Stimulated activated CD8-positive, alpha-beta memory T cell treated with anti-CD3 and anti-CD28 coated beads, Interleukin-4, amount 100 ng/mL, for 1 hour (primary cell): ENCODE measurements around the gene FBXL19.
"Not testable (repeated sequence)": the region's sequence is repeated elsewhere in the genome, so short reads cannot be mapped to it uniquely, and the experiment has no call there.

ENCODE experiments used
- DNase-seq, 2 donors: peaks; one replicate each; pipeline ENCODE4 v3.0.0-alpha.2; 2020; ENCODE audit warnings: low read depth in 2 of 2, low spot score in 1 of 2

The FBXL19 gene

DNA sequence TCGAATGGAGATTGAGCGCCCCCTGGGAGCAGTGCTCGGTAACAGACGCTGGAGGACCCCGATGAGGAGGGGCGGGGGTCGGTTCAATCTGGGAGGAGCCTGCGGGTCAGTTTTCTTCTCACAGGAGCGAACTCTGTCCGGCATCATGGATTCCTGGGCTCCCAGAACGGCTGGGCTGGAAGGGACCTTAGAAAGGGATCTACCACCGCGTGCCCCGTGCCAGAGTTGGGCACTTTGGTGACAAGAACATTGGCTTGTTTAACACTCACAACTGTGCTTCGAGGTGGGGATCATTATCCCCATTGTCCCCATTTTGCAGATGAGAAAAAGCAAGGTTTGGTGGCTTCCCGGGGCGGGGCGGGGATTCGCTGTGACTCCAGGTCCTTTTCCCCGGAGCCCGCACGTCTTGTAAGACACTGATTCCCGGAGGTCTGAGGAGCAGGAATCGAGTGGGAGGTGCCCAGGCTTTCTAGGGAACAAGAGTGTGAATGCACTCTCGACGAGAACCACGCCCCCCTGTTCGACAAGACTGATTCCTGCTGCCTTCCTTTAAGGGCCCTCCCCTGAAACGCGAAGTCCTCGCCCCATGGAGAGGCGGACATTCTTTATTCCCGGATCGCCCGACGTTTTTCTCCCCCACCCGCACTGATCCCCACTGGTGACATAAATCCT lies 1.5 kb upstream of the FBXL19 start:
- DNase-seq: peak; percentile 78 to 80

DNA sequence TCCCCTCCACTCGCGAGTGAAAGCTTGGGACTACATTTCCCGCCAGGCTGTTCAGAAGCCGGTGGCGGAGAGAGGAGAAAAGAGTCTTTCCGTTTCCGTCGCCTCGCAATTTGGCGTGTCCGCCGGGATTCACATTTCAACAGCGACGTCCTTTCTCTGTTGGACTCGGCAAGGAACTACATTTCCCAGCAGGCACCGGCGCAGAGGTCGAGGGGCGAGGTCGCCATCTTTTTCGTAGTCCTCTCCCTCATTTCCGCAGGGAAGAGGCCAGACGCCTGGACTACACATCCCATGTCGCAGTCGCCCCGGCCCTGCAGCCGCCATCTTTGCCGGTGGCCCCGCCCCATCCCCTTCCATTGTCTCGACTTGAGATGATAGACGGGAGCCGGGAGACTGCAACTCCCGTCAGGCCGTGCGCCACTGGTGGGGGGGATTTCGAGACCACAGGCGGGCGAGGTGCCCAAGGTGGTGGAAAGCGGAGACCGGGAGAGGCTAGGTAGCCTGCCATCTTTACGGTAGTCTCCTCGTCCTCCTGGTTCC lies 882 bp upstream of the FBXL19 start:
- peak; percentile 99 for DNase-seq

DNA sequence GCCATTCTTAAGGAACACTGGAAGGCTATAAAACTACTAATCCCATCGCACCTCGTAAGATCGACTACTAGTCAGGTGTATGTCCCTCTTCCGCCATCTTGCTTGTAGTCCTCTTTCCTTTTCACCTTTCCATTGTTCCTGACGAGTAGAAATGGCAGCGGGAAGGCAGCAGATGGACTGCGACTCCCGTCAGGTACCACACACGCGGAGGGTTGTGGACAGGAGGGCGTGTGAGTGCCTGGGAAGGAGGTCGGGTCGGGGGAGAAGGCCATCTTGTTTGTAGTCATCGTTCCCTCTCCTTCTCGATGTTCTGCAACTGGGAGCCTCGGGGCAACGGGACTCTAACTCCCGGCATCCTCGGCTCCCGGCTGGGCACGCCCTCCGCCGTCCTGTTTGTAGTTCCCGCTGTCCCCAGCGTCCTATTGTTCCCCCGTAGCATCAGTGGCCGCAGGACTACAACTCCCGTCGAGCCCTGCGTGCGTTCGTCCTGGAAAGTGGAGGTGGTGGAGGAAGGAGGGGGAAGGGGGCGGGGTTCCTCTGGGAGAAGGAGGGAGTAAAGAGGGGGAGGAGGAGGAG lies 324 bp upstream of the FBXL19 start:
- peak; percentile 79 to 90 for DNase-seq

- no peak for DNase-seq
Measured at GRCh38 chr16:30924076-30924912, 922 bp downstream of the FBXL19 start.

DNA sequence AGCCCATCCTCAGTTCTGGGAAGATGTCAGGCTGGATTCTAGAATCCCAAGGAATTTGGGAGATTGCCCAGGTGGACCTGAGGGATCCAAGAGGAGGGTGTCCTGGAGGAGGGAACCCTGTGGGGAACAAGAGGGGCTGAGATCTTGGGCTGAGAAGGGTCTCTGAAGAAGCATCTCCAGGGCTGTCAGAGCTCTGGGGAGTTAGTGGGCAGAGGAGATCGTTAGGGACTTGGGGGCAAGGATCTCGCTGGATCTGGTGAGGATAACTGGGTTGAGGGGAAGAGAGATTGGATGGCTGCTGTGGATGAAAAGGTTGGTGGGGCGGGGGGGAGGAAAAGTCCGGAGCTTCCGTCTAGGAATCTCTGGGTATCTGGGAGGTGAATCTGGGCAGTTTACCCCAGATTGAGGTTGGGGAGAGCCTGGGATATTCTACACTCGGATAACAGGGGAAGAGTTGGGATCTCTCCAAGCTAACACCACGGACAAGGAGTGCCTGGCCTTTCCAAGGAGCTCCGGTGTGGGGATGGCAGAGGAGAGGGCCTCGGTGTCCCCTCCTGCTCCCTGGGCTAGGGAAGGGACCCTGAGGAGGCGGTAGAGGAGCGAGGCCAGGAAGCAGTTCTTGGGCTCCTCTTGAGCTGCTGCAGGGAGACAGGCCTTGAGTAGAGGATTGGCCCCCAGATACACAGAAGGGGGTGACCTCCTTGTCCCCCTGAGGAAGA lies 1.7 kb downstream of the FBXL19 start:
- no peak for DNase-seq

DNA sequence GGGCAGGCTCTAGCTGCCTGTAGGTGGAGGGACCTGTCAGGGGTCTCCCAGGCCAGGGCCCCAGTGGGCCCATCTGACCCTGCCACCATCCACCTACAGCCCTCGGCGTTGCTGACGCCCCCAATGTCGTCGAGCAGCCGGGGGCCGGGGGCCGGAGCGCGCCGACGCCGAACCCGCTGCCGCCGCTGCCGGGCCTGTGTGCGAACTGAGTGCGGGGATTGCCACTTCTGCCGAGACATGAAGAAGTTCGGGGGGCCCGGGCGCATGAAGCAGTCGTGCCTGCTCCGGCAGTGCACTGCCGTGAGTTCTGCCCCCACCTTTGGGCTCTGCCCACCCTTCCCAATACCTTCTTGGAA lies 2.2 kb downstream of the FBXL19 start:
- no peak for DNase-seq

- DNase-seq: no peak
Measured at GRCh38 chr16:30925995-30926811, 2.8 kb downstream of the FBXL19 start.

- no peak for DNase-seq
Measured at GRCh38 chr16:30926937-30927788, 3.8 kb downstream of the FBXL19 start.

DNA sequence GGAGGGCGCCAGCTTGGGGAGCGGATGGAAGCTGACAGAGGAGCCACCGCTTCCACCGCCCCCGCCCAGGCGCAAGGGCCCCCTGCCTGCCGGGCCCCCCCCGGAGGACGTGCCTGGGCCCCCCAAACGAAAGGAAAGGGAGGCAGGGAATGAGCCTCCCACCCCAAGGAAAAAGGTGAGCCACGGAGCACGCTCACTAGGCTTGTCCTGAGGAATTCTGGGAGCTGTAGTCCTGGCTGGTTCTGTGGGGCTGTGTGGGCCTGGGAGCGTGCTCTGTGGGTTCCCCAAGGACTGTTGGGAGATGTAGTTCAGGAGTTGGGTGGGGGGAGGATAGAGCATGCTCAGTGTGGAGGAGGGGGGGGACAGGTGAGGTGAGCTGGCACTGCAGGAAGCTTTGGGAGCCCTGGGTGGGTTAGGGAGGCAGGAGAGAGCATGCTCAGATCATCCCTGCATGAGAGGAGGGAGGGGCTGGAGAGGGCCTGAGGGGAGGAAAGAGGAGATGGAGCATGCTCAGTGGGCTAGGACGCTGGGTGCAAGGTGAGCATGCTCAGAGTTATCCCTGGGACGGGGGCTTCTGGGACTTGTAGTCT lies 4.5 kb downstream of the FBXL19 start:
- no peak for DNase-seq

GRCh38 chr16:30928390-30928789 lies 5.0 kb downstream of the FBXL19 start:
- DNase-seq: no peak

GRCh38 chr16:30929167-30929566 lies 5.8 kb downstream of the FBXL19 start:
- no peak for DNase-seq

- no peak for DNase-seq
Measured at GRCh38 chr16:30930160-30930571, 6.8 kb downstream of the FBXL19 start.

- no peak for DNase-seq
Measured at GRCh38 chr16:30931068-30931650, 7.8 kb downstream of the FBXL19 start.

DNA sequence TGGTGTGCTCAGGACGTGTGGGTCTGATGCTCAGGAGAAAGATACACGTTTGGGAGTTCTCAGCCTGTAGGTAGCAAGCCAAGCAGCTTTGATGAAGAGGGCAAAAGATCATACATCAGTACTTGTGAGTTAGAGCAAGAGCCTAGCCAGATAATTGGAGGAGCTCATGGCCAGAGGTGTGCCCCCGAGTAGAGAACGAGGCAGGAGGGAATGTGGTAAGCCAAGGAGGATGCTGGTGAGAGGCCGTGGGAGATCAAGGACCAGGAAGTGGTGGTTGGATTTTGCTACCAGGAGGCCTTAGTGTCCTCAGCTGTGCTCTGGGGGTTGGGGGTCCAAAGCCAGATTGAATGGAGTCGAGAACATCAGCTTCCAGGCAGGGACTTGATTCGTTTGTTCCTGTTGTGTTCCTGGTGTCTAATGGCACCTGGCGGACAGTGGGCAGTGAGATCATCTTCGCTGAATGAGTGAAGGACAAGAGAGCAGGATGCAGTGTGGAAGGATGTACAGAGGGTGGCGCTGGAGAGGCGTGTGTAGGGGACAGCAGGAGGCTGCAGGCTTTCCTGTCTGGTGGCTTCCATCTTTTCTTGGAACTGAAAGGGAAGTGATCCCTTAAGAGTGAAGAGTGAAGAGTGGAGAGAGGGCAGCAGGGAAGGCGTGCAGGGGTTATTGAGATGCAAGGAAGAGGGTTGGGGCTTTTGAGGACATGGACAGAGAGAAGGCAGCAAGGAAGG lies 11.6 kb downstream of the FBXL19 start:
- no peak for DNase-seq

DNA sequence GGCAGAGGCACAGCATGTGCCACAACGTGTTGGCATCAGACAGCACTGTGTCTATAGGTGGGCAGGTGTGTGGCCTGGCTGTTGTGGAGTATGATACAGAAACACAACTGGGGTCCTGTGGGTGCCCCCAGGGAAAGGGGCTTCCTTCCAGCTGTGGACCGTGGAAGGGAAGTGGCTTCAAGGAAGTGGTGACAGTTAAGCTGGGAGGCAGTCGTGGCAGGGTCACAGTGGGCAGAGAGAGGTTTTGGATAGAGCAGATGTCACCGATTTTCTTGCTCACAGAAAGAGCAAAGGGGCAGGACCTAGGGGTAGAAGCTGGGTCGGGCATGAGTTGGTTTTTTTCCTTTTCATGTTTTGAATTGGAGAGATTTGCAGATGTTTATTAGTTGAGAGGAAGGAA lies 14.3 kb downstream of the FBXL19 start:
- no peak for DNase-seq

DNA sequence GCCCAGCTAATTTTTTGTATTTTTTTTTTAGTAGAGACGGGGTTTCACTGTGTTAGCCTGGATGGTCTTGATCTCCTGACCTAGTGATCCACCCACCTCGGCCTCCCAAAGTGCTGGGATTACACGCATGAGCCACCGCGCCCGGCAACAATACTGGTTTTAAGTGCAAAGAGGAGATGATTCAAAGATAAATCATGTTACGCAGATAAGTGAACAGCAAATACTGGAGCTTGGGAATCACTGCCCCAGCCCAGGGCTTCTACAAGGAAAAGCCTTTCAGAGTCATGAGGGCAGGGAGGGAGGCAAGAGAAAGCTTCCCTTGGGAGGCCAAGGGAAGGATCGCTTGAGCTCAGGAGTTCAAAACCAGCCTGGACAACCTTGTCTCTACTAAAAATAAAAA lies 16.2 kb downstream of the FBXL19 start:
- not testable (repeated sequence) for DNase-seq

DNA sequence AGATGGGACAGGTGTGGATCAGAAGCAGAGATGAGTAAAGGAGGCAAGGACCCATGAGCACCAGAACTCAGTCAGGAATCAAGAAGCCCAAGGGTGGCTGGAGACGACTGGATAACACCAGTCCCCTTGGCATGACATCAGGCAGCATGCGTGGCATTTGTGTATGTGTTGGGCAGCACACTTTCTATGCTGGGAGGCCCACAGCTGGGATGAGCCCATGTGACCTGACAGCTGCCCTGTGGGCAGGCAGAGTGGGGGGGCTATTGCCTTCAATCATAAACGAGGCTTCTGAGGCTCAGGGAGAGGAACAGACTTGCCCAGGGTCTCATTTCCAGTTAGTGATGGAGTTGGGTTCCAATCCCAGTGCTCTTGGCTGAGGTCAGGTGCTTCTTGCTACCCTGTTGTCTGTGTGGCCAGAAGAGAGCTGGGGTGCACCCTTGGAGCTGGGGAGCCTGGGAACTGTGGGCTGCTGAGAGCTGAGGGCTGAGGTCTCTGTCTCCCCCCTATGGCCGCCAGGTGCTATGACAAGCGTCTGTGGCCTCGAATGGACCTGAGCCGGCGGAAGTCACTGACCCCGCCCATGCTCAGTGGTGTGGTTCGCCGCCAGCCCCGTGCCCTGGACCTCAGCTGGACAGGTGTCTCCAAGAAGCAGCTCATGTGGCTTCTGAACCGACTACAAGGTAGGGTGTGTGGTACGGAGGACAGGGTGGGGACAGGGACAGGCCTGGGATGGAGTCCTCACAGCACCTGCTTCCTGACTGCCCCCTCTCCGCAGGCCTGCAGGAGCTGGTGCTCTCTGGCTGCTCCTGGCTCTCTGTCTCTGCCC lies 18.4 kb downstream of the FBXL19 start:
- DNase-seq: peak in 1 of 2 donors; percentile 39
